Activated naive CD8-positive, alpha-beta T cell treated with anti-CD3 and anti-CD28 coated beads for 36 hours (primary cell): ENCODE results near the gene TAF5L. TPM values are rescaled to one million over a fixed set of nuclear protein-coding genes. Genes with fewer than 3 reads are reported as not detected.
"Not testable (repeated sequence)": the region's sequence is repeated elsewhere in the genome, so short reads cannot be mapped to it uniquely, and the experiment has no call there.

Experiments used
- DNase-seq: peaks from one replicate; pipeline ENCODE4 v3.0.0; 2021
- H3K27ac Mint-ChIP-seq: one replicate; pipeline ENCODE4 v1.8.0; 2022; ENCODE audit warnings: mild to moderate bottlenecking, moderate library complexity, mixed read lengths
- H3K27me3 Mint-ChIP-seq: one replicate; pipeline ENCODE4 v1.8.0; 2022; ENCODE audit warnings: mild to moderate bottlenecking, mixed read lengths
- H3K36me3 Mint-ChIP-seq: one replicate; pipeline ENCODE4 v1.8.0; 2021; ENCODE audit warnings: mild to moderate bottlenecking, mixed read lengths
- H3K4me1 Mint-ChIP-seq: one replicate; pipeline ENCODE4 v1.8.0; 2021; ENCODE audit warnings: mixed read lengths
- H3K4me3 Mint-ChIP-seq: one replicate; pipeline ENCODE4 v1.8.0; 2022; ENCODE audit warnings: mild to moderate bottlenecking, moderate library complexity, mixed read lengths
- H3K9me3 Mint-ChIP-seq: one replicate; pipeline ENCODE4 v1.8.0; 2022; ENCODE audit warnings: mixed read lengths
- total RNA-seq, 2 experiments: library from RNA; stranded (reverse); gene quantifications; one replicate each; pipeline ENCODE4 v1.2.3, GENCODE V29; 2021

Gene TAF5L
- total RNA-seq, 2 experiments from 2014 or later, result 28.0 to 32.2 TPM

- H3K27me3 Mint-ChIP-seq, result no peaks in the 10 kb centered on the region
Observed at GRCh38 chr1:229600229-229600628, 25.7 kb downstream of the TAF5L start.

GRCh38 chr1:229599218-229599954, 26.5 kb downstream of the TAF5L start:
- no peaks in the 10 kb centered on the region for H3K27me3 Mint-ChIP-seq
- H3K4me1 Mint-ChIP-seq, result peaks cover 20% of the 10 kb centered on the region
- no peak overlapping the region for H3K27ac Mint-ChIP-seq
- DNase-seq, result no peak
- peaks cover 30% of the 10 kb centered on the region for H3K36me3 Mint-ChIP-seq
- H3K9me3 Mint-ChIP-seq, result no peaks in the 10 kb centered on the region
- no peak overlapping the region for H3K4me3 Mint-ChIP-seq

More at GRCh38 chr1:229600229-229600628, 25.7 kb downstream of the TAF5L start:
- Mint-ChIP-seq H3K4me3 (no peak overlapping the region), H3K36me3 (peaks cover 29% of the 10 kb centered on the region), H3K4me1 (peaks cover 20% of the 10 kb centered on the region), H3K27ac (no peak overlapping the region), H3K9me3 (no peaks in the 10 kb centered on the region)
- DNase-seq, result no peak

- peaks cover 20% of the 10 kb centered on the region for H3K4me1 Mint-ChIP-seq
- H3K27ac Mint-ChIP-seq, result no peak overlapping the region
- H3K27me3 Mint-ChIP-seq, result no peaks in the 10 kb centered on the region
Observed at GRCh38 chr1:229597877-229598276, 28.0 kb downstream of the TAF5L start.

GRCh38 chr1:229596925-229597699, 28.8 kb downstream of the TAF5L start:
- Mint-ChIP-seq H3K36me3 (peaks cover 32% of the 10 kb centered on the region), H3K4me1 (peaks cover 20% of the 10 kb centered on the region), H3K4me3 (no peak overlapping the region), H3K27ac (no peak overlapping the region), H3K9me3 (no peaks in the 10 kb centered on the region), H3K27me3 (no peaks in the 10 kb centered on the region)
- DNase-seq, result no peak

More at GRCh38 chr1:229597877-229598276, 28.0 kb downstream of the TAF5L start:
- Mint-ChIP-seq H3K36me3 (peaks cover 38% of the 10 kb centered on the region), H3K4me3 (no peak overlapping the region), H3K9me3 (no peaks in the 10 kb centered on the region)
- DNase-seq, result no peak

GRCh38 chr1:229595876-229596275, 30.0 kb downstream of the TAF5L start:
- not testable (repeated sequence) for H3K27me3 Mint-ChIP-seq, H3K9me3 Mint-ChIP-seq, H3K4me3 Mint-ChIP-seq, H3K27ac Mint-ChIP-seq, DNase-seq
- Mint-ChIP-seq H3K4me1 (peaks cover 19% of the 10 kb centered on the region), H3K36me3 (peaks cover 23% of the 10 kb centered on the region)

GRCh38 chr1:229594227-229595008, 31.5 kb downstream of the TAF5L start:
- DNase-seq, result no peak
- peaks cover 15% of the 10 kb centered on the region for H3K4me1 Mint-ChIP-seq
- H3K4me3 Mint-ChIP-seq, result no peak overlapping the region
- no peak overlapping the region for H3K27ac Mint-ChIP-seq
- H3K27me3 Mint-ChIP-seq, result no peaks in the 10 kb centered on the region
- peaks cover 17% of the 10 kb centered on the region for H3K36me3 Mint-ChIP-seq
- H3K9me3 Mint-ChIP-seq, result no peaks in the 10 kb centered on the region

GRCh38 chr1:229593800-229594199, 32.1 kb downstream of the TAF5L start:
- no peak overlapping the region for H3K4me3 Mint-ChIP-seq
- no peaks in the 10 kb centered on the region for H3K27me3 Mint-ChIP-seq
- no peaks in the 10 kb centered on the region for H3K9me3 Mint-ChIP-seq
- H3K4me1 Mint-ChIP-seq, result peaks cover 14% of the 10 kb centered on the region
- peaks cover 13% of the 10 kb centered on the region for H3K36me3 Mint-ChIP-seq
- H3K27ac Mint-ChIP-seq, result no peak overlapping the region
- no peak for DNase-seq

- Mint-ChIP-seq H3K36me3 (peaks cover 12% of the 10 kb centered on the region), H3K9me3 (no peaks in the 10 kb centered on the region), H3K4me1 (no peaks in the 10 kb centered on the region), H3K4me3 (no peak overlapping the region), H3K27ac (no peak overlapping the region), H3K27me3 (no peaks in the 10 kb centered on the region)
- no peak for DNase-seq
Observed at GRCh38 chr1:229590119-229590518, 35.8 kb downstream of the TAF5L start.

- no peak for DNase-seq
- no peak overlapping the region for H3K27ac Mint-ChIP-seq
- H3K4me1 Mint-ChIP-seq, result no peaks in the 10 kb centered on the region
- H3K4me3 Mint-ChIP-seq, result no peak overlapping the region
- H3K9me3 Mint-ChIP-seq, result no peaks in the 10 kb centered on the region
- no peaks in the 10 kb centered on the region for H3K36me3 Mint-ChIP-seq
- no peaks in the 10 kb centered on the region for H3K27me3 Mint-ChIP-seq
Observed at GRCh38 chr1:229585338-229585737, 40.6 kb downstream of the TAF5L start.

GRCh38 chr1:229582715-229583114, 43.2 kb downstream of the TAF5L start:
- H3K27ac Mint-ChIP-seq, result no peak overlapping the region
- no peak for DNase-seq
- no peaks in the 10 kb centered on the region for H3K4me1 Mint-ChIP-seq
- no peak overlapping the region for H3K4me3 Mint-ChIP-seq
- no peaks in the 10 kb centered on the region for H3K36me3 Mint-ChIP-seq
- H3K9me3 Mint-ChIP-seq, result no peaks in the 10 kb centered on the region
- H3K27me3 Mint-ChIP-seq, result peaks cover 7% of the 10 kb centered on the region

GRCh38 chr1:229582011-229582694, 43.8 kb downstream of the TAF5L start:
- H3K36me3 Mint-ChIP-seq, result no peaks in the 10 kb centered on the region
- DNase-seq, result no peak
- H3K27ac Mint-ChIP-seq, result no peak overlapping the region
- H3K27me3 Mint-ChIP-seq, result peaks cover 7% of the 10 kb centered on the region
- H3K9me3 Mint-ChIP-seq, result no peaks in the 10 kb centered on the region
- H3K4me1 Mint-ChIP-seq, result no peaks in the 10 kb centered on the region
- H3K4me3 Mint-ChIP-seq, result no peak overlapping the region

- Mint-ChIP-seq H3K36me3 (no peaks in the 10 kb centered on the region), H3K27me3 (peaks cover 7% of the 10 kb centered on the region), H3K9me3 (no peaks in the 10 kb centered on the region), H3K4me3 (no peak overlapping the region), H3K4me1 (no peaks in the 10 kb centered on the region), H3K27ac (no peak overlapping the region)
- no peak for DNase-seq
Observed at GRCh38 chr1:229581485-229581884, 44.4 kb downstream of the TAF5L start.

- Mint-ChIP-seq H3K27me3 (peaks cover 7% of the 10 kb centered on the region), H3K4me3 (no peak overlapping the region), H3K27ac (no peak overlapping the region), H3K9me3 (no peaks in the 10 kb centered on the region), H3K36me3 (no peaks in the 10 kb centered on the region), H3K4me1 (no peaks in the 10 kb centered on the region)
- no peak for DNase-seq
Observed at GRCh38 chr1:229579059-229579673, 46.8 kb downstream of the TAF5L start.
